OCI-LY1 (cell line): ENCODE results near the gene ARL17B.
"Not testable (repeated sequence)": the region's sequence is repeated elsewhere in the genome, so short reads cannot be mapped to it uniquely, and the experiment has no call there.

Experiments
- CTCF ChIP-seq: fragments of 200-600 bp; sonication (generic), shearing (Covaris generic); IDR thresholded peaks from 2 replicates; pipeline ENCODE4 v1.5.1; 2017; ENCODE audit warnings: mild to moderate bottlenecking, antibody characterized with exemption, low read length, moderate library complexity, mixed read lengths
- EZH2 ChIP-seq: fragments of 200-600 bp; sonication (generic), shearing (Covaris generic); IDR thresholded peaks from 2 replicates; pipeline ENCODE4 v1.8.0; 2017; ENCODE audit warnings: borderline replicate concordance, mixed run types, mild to moderate bottlenecking, antibody characterized with exemption, low read length, moderate library complexity, mixed read lengths

GRCh38 chr17:46291618-46292017, 69.9 kb downstream of the ARL17B start:
- not testable (repeated sequence) for TF ChIP-seq EZH2, CTCF
